H1 (cell line): ENCODE measurements around the gene MSL3B.

ENCODE experiments used
- BACH1 ChIP-seq: IDR thresholded peaks from 2 replicates; pipeline ENCODE4 v1.6.1; 2012; ENCODE audit warnings: low read length, improper control_type of control experiment
- CHD7 ChIP-seq: fragments of 300-600 bp; sonication (generic); IDR thresholded peaks from 2 replicates; pipeline ENCODE4 v1.7.1; 2012; ENCODE audit warnings: low read length, moderate library complexity, mild to moderate bottlenecking, inconsistent platforms; ENCODE audit not compliant: insufficient replicate concordance
- SIX5 ChIP-seq: IDR thresholded peaks from 2 replicates; pipeline ENCODE4 v1.6.1; 2011; ENCODE audit warnings: mild to moderate bottlenecking, low read depth, low read length

Gene MSL3B

DNA sequence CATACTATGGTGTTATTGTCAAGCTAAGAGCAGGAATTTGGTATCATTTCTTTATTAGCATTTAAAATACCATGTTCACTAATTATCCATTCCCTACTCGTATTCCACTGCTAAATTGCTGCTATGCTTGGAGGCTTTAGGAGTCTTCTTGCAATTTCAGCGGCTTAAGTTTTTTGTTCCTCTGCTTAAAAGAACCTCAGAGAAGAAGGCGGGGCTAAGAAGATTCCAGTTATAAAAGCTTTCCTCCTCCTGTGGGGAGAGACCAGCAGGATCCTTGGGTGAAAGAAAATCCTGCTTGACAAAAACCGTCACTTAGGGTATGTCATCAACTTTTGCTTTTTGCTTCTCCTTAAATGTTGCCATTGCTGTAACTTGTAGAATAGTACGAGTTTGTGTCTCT is 48.9 kb upstream of the MSL3B start, which contains the start of gene TRPM8 (continued):
- TF ChIP-seq CHD7 (no peak), SIX5 (no peak), BACH1 (no peak)
